ENCODE measurements around the gene CNPY3. TPM values are rescaled to one million over a fixed set of nuclear protein-coding genes. Genes with fewer than 3 reads are reported as not detected.

CNPY3 gene
- total and polyA plus RNA-seq, 10 of the 15 experiments (the other 5 are each of a cell fraction or from before 2014, with no cell fraction given): 7.2 to 102 (median 73.6) TPM

GRCh38 chr6:42896178-42896719, 33.0 kb upstream of the CNPY3 start:
- no peaks in the 10 kb centered on the region for H4K20me1 ChIP-seq (ENCODE audit: control insufficient read depth, insufficient read depth)
- H3K4me2 ChIP-seq (ENCODE audit: control insufficient read depth, insufficient read depth): no peak overlapping the region
- ChIA-PET RAD21 (ENCODE audit: unreplicated experiment) (interaction anchor here (1.2 kb wide), 1 partner anchor 171 kb away, joined by 3 read pairs; no protein-coding TSS in a partner anchor), SMC1A (ENCODE audit: uncharacterized antibody, unreplicated experiment) (interaction anchor here (0.9 to 2.6 kb wide), 4 partner anchors 16 to 249 kb away, joined by 3 to 9 read pairs (median 4); partner anchors contain the start of gene RPL7L1), POLR2A (no interaction called here), CTCF (interaction anchor here (1.6 to 1.8 kb wide), 3 partner anchors 11 to 234 kb away, joined by 4 to 11 read pairs (median 5); no protein-coding TSS in a partner anchor)
- DNase-seq (ENCODE audit: low read depth, low spot score) (no peak), FAIRE-seq (no peak), ATAC-seq (no peak)
- no TSS peak for BruUV-seq (replicated peaks)
- no peak overlapping the region for H3K4me3 ChIP-seq
- intact Hi-C loops (cut with micrococcal nuclease; ENCODE audit: unreplicated experiment) (no loop called here), in situ Hi-C loops (cut with MboI) (no loop called here)
- peaks cover 11% of the 10 kb centered on the region for H3K4me1 ChIP-seq (ENCODE audit: control insufficient read depth, insufficient read depth, low read length)
- WGBS (ENCODE audit: insufficient coverage, insufficient replicate concordance, low lambda C conversion rate, missing lambda C conversion rate): 69% methylated on average over 10 of the region's 10 CpGs
- no peak overlapping the region for H2AFZ ChIP-seq (ENCODE audit: control insufficient read depth, low read depth, low read length)
- H3K36me3 ChIP-seq (ENCODE audit: control insufficient read depth in 2 of 2, insufficient read depth in 2 of 2, low read length in 1 of 2): no peaks in the 10 kb centered on the region
- TF ChIP-seq PML (IDR thresholded peaks at IDR 0.05; ENCODE audit: low read length) (no peak), TBL1XR1 (IDR thresholded peaks at IDR 0.05; ENCODE audit: low read depth, low read length) (no peak), ZBED1 (IDR thresholded peaks at IDR 0.05; ENCODE audit: borderline replicate concordance) (no peak), CREB1 (IDR thresholded peaks at IDR 0.05; ENCODE audit: low read depth) (no peak), CBX3 (IDR thresholded peaks at IDR 0.05; ENCODE audit: borderline replicate concordance, low read depth) (no peak), USF1 (IDR thresholded peaks at IDR 0.05; ENCODE audit: borderline replicate concordance, extremely low read length, insufficient read depth, low read depth, low read length) (no peak), MTA2 (IDR thresholded peaks at IDR 0.05; ENCODE audit: low read depth) (no peak), MXI1 (IDR thresholded peaks at IDR 0.05; ENCODE audit: low read depth, low read length) (no peak), SIN3A (IDR thresholded peaks at IDR 0.05; ENCODE audit: low read depth, low read length) (no peak), PKNOX1 (IDR thresholded peaks at IDR 0.05) (no peak), IKZF1 (conservative IDR thresholded peaks at IDR 0.05) (no peak), BRCA1 (IDR thresholded peaks at IDR 0.05; ENCODE audit: low read depth, low read length) (no peak), KLF5 (IDR thresholded peaks at IDR 0.05; ENCODE audit: partially characterized antibody) (no peak), SREBF2 (IDR thresholded peaks at IDR 0.05; ENCODE audit: low read length) (no peak), NFYA (IDR thresholded peaks at IDR 0.05; ENCODE audit: borderline replicate concordance, low read depth, low read length) (no peak), ZNF24 (IDR thresholded peaks at IDR 0.05) (no peak), NBN (IDR thresholded peaks at IDR 0.05) (no peak), RB1 (IDR thresholded peaks at IDR 0.05; ENCODE audit: borderline replicate concordance) (no peak), KAT2A (conservative IDR thresholded peaks at IDR 0.05; ENCODE audit: control insufficient read depth, low read depth, low read length) (no peak), IRF4 (IDR thresholded peaks at IDR 0.05; ENCODE audit: low read depth, low read length) (no peak)
- H3K79me2 ChIP-seq (ENCODE audit: control insufficient read depth, insufficient read depth, low read length): no peaks in the 10 kb centered on the region
- no peak overlapping the region for H3K27ac ChIP-seq (ENCODE audit: control insufficient read depth, insufficient read depth)
- no peaks in the 10 kb centered on the region for H3K27me3 ChIP-seq (replicated peaks in 1 of 2; ENCODE audit: control insufficient read depth in 2 of 2, insufficient read depth in 2 of 2, low read length in 1 of 2)
- no peaks in the 10 kb centered on the region for H3K9me3 ChIP-seq (replicated peaks; ENCODE audit: control insufficient read depth, insufficient read depth, low read length)
- H3K9ac ChIP-seq (ENCODE audit: control insufficient read depth, insufficient read depth, low read length): no peak overlapping the region

All from GM12878 (cell line).